ELR (cell line): Measurements from ENCODE around the gene TAGLN2.
A peak's percentile ranks its signal among the peaks of the same experiment; 100 is the strongest.
"Not testable (repeated sequence)": the region's sequence is repeated elsewhere in the genome, so short reads cannot be mapped to it uniquely, and the experiment has no call there.

Source experiments
- DNase-seq: peaks from one replicate; pipeline ENCODE4 v3.0.0-alpha.2; 2015; ENCODE audit warnings: low read depth

The TAGLN2 gene

GRCh38 chr1:159921251-159921650, 4.1 kb downstream of the TAGLN2 start:
- DNase-seq, result peak; percentile 42

GRCh38 chr1:159920651-159921050, 4.7 kb downstream of the TAGLN2 start:
- DNase-seq, result no peak

DNA sequence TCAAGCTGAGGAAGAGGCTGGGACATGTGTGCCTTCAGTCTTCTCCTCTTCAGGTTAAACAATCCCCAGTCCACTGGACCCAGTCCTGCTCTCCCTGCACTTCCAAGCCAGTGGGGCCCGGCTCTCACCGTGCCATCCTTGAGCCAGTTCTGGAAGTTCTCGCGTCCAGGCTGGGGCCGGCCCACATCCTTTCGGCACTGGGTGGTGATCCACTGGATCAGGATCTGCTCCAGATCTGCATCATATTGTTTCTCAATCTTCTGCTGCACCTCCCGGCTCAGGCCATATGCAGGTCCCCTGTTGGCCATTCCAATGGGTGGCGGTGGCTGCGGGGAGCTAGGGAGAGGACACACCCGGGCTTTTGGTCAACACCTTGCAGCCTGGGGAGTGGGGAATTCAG, 5.1 kb downstream of the TAGLN2 start:
- DNase-seq, result no peak

GRCh38 chr1:159919236-159919865, 6.0 kb downstream of the TAGLN2 start:
- DNase-seq, result no peak

DNA sequence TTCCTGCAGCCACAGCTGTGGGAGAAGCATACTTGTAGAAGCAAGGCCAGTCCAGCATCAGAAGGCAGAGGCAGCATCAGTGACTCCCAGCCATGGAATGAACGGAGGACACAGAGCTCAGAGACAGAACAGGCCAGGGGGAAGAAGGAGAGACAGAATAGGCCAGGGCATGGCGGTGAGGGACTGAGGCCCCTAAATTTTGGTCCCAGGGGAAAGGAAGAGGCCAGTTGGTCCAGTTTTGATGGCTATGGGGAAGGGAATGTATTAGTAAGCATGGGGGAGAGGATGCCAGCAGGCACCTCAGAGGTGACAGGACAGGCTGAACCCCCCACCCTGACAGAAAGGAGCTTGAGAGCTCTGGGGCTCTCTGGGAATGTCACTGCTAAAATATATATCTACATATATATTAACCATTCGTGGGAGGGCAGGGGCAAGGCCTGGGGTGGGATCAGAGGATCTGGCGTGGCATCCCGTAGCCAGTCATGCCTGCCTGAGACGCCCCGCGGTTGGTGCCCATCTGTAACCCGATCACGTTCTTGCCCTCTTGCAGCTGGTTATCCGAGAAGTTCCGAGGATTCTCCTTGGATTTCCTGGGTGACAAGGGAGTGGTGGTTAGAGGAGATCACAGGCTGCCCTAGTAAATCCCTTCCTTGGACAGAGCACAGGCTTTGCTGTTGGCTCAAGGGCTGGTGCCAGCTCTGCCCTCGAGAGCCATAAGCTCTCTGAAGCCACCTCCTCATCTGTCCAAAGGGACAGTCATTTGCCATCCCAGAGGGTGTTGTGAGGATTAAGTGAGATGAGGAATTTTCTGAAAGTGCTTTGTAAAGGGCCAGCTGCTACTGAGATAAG, 6.7 kb downstream of the TAGLN2 start:
- peak; percentile 15 for DNase-seq

- no peak for DNase-seq
Measured at GRCh38 chr1:159917533-159918351, 7.6 kb downstream of the TAGLN2 start.

GRCh38 chr1:159916242-159917051, 8.9 kb downstream of the TAGLN2 start:
- DNase-seq, result peak; percentile 92

- no peak for DNase-seq
Measured at GRCh38 chr1:159915571-159916241, 9.6 kb downstream of the TAGLN2 start.

DNA sequence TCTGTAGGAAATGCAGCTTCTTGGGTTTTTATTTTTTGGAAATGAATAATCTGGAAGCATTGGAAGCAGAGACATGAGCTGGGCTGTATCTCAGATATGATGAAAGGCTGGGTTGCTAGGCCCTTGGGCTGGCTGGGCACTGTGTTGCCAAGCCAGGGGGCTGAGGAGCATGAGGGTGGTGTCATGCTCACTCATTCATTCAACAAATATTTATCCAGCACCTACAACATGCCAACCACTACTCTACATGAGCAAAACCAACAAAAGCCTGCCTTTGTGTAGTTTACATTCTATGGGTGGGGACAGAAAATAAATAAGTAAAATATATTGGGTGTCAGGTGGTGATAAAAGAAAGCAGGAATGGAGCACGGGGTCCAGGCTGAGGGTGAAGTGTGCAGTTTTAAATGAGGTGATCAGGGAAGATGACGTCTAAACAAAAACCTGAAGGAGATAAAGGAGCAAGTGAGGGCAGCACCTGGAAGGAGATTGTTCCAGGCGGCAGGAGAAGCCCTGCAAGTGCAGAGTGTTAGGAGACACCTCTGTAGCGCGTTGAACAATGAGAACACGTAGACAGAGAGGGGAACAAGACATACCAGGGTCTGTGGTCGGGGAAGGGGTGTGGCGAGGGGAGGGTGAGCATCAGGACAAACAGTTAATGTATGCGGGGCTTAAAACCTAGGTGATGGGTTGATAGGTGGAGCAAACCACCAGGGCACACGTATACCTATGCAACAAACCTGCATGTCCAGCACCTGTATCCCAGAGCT, 10.9 kb downstream of the TAGLN2 start:
- DNase-seq, result no peak

GRCh38 chr1:159913451-159914192, 11.7 kb downstream of the TAGLN2 start:
- DNase-seq, result peak; percentile 15

DNA sequence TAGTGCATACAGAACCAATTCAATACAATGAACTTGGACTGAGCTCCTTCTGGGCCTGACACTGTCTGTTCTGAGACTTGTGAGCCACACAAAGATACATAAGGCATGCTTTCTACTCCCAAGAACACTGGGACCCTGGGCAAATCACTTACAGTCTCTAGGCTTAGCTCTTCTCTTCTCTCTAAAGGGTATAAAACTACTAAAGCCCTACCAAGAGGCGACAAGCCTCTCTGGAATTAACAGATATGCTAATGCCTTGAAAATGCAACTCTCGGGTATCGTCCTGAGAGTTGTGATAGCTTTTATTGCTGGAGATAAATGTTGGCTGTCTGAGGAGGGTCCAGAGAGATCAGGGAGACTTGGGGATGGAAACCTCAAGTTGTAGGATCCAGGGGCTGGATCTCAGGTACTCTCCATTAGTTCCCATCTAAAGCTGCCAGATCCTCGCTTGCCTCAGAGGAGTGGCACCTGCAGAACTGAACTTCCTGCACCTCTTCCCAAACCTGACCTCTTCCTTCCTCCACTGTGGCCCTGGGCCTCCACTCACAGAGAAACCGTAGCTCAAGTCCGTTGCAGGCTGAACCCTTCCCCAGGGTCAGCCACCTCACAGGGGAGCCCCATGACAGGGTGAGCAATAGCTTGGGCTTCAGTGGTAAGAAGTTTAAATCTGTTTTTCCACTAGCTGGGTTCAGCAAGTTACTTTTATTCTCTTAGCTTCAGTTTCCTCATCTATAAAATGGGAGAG, 13.8 kb downstream of the TAGLN2 start:
- peak; percentile 28 for DNase-seq

GRCh38 chr1:159908031-159908940, 17.0 kb downstream of the TAGLN2 start:
- no peak for DNase-seq

GRCh38 chr1:159906960-159907359, 18.3 kb downstream of the TAGLN2 start:
- no peak for DNase-seq

DNA sequence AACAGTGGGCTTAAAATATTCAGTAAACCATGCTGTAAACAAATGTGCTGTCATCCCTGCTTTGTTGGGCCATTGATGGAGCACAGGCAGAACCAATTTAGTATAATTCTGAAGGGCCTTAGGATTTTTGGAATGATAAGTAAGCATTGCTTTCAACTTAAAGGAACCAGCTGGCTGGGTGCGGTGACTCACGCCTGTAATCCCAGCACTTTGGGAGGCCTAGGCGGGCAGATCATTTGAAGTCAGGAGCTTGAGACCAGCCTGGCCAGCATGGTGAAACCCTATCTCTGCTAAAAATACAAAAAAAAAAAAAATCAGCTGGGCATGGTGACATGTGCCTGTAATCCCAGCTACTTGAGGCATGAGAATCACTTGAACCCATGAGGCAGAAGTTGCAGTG, 21.3 kb downstream of the TAGLN2 start:
- DNase-seq, result not testable (repeated sequence)

DNA sequence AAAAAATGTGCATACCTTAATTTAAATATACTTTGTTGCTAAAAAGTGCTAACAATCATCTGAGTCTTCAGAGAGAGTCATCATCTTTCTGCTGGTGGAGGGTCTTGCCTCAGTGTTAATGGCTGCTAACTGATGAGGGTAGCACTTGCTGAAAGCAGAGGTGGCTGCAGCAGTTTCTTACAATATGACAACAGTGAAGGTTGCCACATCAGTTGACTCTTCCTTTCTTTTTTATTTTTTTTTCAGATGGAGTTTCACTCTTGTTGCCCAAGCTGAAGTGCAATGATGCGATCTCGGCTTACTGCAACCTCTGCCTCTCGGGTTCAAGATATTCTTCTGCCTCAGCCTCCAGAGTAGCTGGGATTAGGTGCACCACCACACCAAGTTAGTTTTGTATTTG, 22.8 kb downstream of the TAGLN2 start:
- DNase-seq, result no peak

- no peak for DNase-seq
Measured at GRCh38 chr1:159900755-159901360, 24.4 kb downstream of the TAGLN2 start.

- peak; percentile 64 for DNase-seq
Measured at GRCh38 chr1:159900086-159900680, 25.1 kb downstream of the TAGLN2 start, which contains the start of gene CFAP45. Gene CFAP45 (minus strand): TSS chr1:159900165. CDS start chr1:159900098, 67 bp downstream.
